Measurements from ENCODE around the gene IRAK4.
"Not testable (repeated sequence)": the region's sequence is repeated elsewhere in the genome, so short reads cannot be mapped to it uniquely, and the experiment has no call there.

Gene IRAK4

GRCh38 chr12:43758728-43759563 is at the start of gene IRAK4, which contains the start of gene PUS7L:
IRAK4 (plus strand) TSS chr12:43758951; CDS start chr12:43768112, 9,161 bp downstream.
PUS7L (minus strand) TSS chr12:43758790; CDS start chr12:43755245, 3,545 bp downstream.
- DNase-seq (ENCODE audit: low spot score), result peak; percentile 97

- no peak for DNase-seq (ENCODE audit: low spot score)
Measured at GRCh38 chr12:43711348-43711747, 47.4 kb upstream of the IRAK4 start.

- no peak for DNase-seq (ENCODE audit: low spot score)
Measured at GRCh38 chr12:43722621-43723020, 36.1 kb upstream of the IRAK4 start.

GRCh38 chr12:43723134-43723533 is 35.6 kb upstream of the IRAK4 start:
- DNase-seq (ENCODE audit: low spot score), result no peak

- DNase-seq (ENCODE audit: low spot score), result peak; percentile 14
Measured at GRCh38 chr12:43728117-43728516, 30.6 kb upstream of the IRAK4 start.

GRCh38 chr12:43728698-43729097 is 30.1 kb upstream of the IRAK4 start:
- DNase-seq (ENCODE audit: low spot score), result no peak

GRCh38 chr12:43730283-43730682 is 28.5 kb upstream of the IRAK4 start:
- no peak for DNase-seq (ENCODE audit: low spot score)

GRCh38 chr12:43733687-43734086 is 25.1 kb upstream of the IRAK4 start:
- no peak for DNase-seq (ENCODE audit: low spot score)

- DNase-seq (ENCODE audit: low spot score), result no peak
Measured at GRCh38 chr12:43736927-43737440, 21.8 kb upstream of the IRAK4 start.

- peak; percentile 14 for DNase-seq (ENCODE audit: low spot score)
Measured at GRCh38 chr12:43737646-43738045, 21.1 kb upstream of the IRAK4 start.

GRCh38 chr12:43740511-43741100 is 18.1 kb upstream of the IRAK4 start:
- peak; percentile 27 for DNase-seq (ENCODE audit: low spot score)

GRCh38 chr12:43742106-43742505 is 16.6 kb upstream of the IRAK4 start:
- peak; percentile 61 for DNase-seq (ENCODE audit: low spot score)

- DNase-seq (ENCODE audit: low spot score), result no peak
Measured at GRCh38 chr12:43744826-43745225, 13.9 kb upstream of the IRAK4 start.

GRCh38 chr12:43749016-43749415 is 9.7 kb upstream of the IRAK4 start:
- DNase-seq (ENCODE audit: low spot score), result no peak

- DNase-seq (ENCODE audit: low spot score), result no peak
Measured at GRCh38 chr12:43750814-43751213, 7.9 kb upstream of the IRAK4 start.

- DNase-seq (ENCODE audit: low spot score), result not testable (repeated sequence)
Measured at GRCh38 chr12:43751360-43751759, 7.4 kb upstream of the IRAK4 start.

GRCh38 chr12:43754015-43754414 is 4.7 kb upstream of the IRAK4 start:
- DNase-seq (ENCODE audit: low spot score), result no peak

GRCh38 chr12:43758247-43758727 is 464 bp upstream of the IRAK4 start:
- peak; percentile 63 for DNase-seq (ENCODE audit: low spot score)

- no peak for DNase-seq (ENCODE audit: low spot score)
Measured at GRCh38 chr12:43760396-43760795, 1.6 kb downstream of the IRAK4 start.

GRCh38 chr12:43761500-43761899 is 2.7 kb downstream of the IRAK4 start:
- no peak for DNase-seq (ENCODE audit: low spot score)

- DNase-seq (ENCODE audit: low spot score), result no peak
Measured at GRCh38 chr12:43762596-43762995, 3.8 kb downstream of the IRAK4 start.

GRCh38 chr12:43763769-43764168 is 5.0 kb downstream of the IRAK4 start:
- no peak for DNase-seq (ENCODE audit: low spot score)

GRCh38 chr12:43764528-43764927 is 5.8 kb downstream of the IRAK4 start:
- no peak for DNase-seq (ENCODE audit: low spot score)

Measured in GM03348 (cell line).